Effector CD4-positive, alpha-beta T cell (primary cell): Measurements from ENCODE around the gene RBBP8NL.
"Not testable (repeated sequence)": the region's sequence is repeated elsewhere in the genome, so short reads cannot be mapped to it uniquely, and the experiment has no call there.

ENCODE experiments used
- DNase-seq: peaks from one replicate; pipeline ENCODE4 v3.0.0-alpha.2; 2020

RBBP8NL gene

GRCh38 chr20:62390317-62391164 lies 36.8 kb downstream of the RBBP8NL start:
- DNase-seq, result no peak

GRCh38 chr20:62389601-62390087 lies 37.7 kb downstream of the RBBP8NL start:
- DNase-seq, result no peak

DNA sequence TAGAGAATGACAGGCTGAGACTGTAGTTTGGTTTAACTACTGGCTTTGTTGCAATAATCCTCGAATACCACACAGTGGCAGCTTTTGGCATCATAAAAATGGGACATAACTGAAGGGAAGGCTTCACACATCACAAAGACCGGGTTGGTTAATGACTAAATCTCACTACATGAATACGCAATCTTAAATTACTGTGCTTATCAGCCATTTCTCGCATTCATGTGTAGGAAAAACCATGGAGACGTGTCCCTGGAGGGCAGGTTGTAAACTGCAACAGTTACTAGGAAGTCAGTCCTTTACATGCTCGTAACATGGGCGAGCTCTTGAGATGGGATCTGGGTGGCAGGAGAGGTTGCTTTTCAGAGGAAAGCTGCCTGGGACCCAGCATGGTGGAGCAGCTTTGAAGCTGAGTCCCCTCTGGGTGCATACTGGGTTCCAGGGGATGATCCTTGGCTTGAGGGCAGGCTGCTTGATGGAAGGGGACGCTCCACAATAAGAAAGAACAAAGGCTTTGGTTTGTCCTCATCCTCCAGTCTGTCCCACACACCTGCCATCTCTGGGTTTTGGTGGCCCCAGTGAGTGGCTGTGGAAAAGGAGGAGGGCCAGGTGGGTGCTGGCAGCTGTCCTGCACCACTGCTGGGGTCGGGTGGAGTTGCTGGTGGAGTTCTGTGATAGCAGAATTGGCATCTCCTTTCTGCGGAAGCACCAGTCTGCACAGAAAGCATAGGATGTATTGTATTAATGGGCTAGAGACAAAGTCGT lies 38.3 kb downstream of the RBBP8NL start:
- no peak for DNase-seq

DNA sequence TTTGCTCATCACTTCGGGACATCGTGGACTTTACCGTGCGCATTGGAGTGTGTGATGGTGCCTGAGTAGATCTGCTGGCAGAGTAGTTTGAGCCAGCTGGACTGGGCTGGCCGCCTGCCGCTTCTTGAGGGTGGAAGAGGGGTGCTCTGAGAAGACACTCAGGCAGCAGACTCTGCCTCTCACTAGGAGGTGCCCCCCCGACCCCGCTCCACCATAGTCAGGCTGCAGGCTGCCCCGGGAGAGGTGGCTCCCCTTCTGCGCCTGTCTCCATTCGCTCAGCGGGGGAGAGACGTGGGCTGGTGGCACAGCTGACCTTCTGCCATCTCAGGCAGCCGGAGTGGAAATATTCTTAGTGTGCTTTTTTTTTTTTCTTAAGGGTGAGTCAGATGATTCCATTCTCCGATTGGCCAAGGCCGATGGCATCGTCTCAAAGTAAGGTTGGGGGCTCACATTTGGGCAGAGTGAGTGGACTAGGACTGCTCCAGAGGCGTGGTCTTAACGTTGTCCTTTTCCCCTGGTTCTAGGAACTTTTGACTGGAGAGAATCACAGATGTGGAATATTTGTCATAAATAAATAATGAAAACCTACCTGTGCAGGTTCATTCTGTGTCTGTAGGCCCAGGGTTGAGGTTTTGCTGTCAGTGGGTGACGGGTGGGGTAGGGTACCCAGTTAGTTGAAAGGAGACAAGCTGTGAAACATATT lies 39.3 kb downstream of the RBBP8NL start:
- no peak for DNase-seq

GRCh38 chr20:62387219-62387913 lies 40.0 kb downstream of the RBBP8NL start:
- DNase-seq, result no peak

GRCh38 chr20:62386383-62387218 lies 40.7 kb downstream of the RBBP8NL start, which contains the start of gene RPS21:
Gene RPS21 (plus strand): TSS chr20:62387103. CDS start chr20:62387339, 236 bp downstream.
- DNase-seq, result peak; percentile 91

DNA sequence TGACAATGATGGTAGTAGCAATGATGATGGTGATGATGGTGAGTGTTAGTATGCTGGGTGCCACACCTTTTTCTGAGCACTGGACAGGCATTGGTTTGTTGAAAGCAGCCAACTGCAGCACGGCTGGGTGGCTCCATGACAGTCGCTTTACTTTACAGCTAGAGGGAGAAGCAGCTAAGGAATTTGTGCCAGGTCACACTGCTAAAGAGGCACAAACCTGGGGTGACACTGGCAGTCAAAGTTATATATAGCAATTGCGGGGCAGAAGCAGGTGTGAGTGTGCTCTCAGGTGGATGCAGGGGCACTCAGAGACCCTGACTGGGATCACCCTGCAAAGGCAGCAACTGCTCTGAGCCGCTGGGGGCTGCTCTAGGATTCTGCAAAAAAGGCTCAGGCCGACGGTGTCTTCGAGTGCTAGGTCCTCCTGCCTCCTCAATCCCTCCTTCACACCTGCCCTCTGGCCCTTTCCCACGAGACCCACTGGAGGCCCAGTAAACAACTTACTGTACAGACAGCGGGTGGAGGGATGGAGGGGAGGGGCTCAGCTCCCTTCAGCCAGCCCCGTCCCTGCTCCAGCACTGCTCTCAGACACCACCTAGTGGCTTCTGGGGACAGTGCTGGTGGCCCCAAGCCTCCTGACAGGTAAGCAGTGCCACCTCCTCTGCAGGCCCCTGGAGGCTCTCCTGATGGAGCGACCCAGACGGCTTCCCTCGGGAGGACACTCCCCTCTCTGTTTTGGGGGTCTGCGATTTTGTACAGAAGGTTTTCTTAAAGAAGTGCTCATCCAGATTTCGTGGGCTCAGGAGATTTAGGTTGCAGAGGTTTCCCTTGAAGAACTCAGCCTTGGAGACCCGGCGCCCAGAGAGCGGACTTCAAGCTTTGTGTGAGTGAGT lies 44.8 kb downstream of the RBBP8NL start:
- DNase-seq, result peak; percentile 73

DNA sequence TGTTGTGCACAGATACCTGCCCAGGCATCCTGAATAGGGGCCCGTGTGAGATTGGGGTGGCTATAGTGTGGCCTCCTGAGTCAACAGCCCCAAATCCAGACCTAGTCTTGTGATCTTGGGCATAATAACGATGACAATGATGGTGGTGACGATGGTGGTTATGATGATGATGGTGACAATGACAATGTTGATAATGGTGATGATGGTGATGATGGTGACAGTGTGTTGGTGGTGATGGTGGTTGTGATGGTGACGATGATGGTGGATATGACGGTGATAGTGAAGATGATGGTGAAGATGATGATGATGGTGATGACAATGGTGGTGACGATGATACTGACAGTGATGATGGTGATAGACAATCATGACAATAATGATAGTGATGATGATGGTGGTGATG lies 45.5 kb downstream of the RBBP8NL start:
- no peak for DNase-seq

GRCh38 chr20:62381202-62381797 lies 46.0 kb downstream of the RBBP8NL start:
- DNase-seq, result no peak

GRCh38 chr20:62378215-62378614 lies 49.1 kb downstream of the RBBP8NL start:
- no peak for DNase-seq

DNA sequence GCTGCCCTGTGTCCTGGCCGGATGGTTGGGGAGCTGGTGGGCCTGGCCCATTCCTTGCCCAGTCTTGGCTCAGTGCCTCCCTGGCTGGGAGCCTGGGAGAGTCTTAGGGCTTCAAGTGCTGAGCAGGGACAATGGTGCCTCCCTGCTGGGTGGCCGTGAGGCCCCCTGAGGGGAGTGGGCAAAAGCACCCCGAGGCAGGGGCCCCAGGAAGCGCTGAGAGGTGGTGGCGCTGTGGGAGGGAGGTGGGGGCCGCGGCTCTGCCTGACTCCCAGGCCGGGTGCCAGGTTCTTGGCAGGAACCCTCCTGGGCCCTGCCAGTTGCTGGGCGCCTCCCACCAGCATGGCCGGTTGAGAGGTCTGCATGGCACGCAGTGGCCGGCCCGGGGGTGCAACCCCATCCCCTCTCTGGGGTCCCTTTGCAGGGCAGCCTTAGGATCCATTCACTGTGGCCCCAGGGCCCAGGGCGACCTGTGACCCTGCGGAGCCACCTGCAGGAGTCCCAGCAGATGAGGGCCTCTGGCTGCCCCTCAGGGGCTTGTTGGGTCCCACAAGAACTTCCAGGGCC lies 49.6 kb downstream of the RBBP8NL start:
- DNase-seq, result no peak

- no peak for DNase-seq
Observed at GRCh38 chr20:62377064-62377461, 50.3 kb downstream of the RBBP8NL start.

GRCh38 chr20:62376112-62377063 lies 51.0 kb downstream of the RBBP8NL start:
- DNase-seq, result no peak

- DNase-seq, result no peak
Observed at GRCh38 chr20:62374331-62375152, 52.8 kb downstream of the RBBP8NL start.

DNA sequence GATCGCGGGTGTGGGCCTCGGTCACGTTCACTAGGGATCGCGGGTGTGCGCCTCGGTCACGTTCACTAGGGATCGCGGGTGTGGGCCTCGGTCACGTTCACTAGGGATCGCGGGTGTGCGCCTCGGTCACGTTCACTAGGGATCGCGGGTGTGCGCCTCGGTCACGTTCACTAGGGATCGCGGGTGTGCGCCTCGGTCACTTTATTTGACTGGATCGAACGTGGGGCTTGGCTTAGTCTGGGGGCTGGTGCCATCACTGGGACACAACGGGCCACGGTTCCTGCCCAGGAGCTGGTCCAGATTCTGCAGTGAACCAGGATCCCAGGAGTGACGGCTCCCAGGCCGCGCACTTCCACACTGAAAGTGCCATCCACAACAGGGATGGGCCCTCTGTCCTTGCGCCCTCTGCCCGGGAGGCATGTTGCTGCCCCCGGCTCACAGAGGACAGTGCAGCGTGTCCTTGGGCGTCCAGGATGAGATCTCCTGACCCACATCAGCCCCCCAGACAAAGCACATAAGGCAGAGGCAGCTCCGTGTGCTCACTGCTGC lies 53.6 kb downstream of the RBBP8NL start:
- DNase-seq, result not testable (repeated sequence)

- no peak for DNase-seq
Observed at GRCh38 chr20:62372042-62372993, 55.0 kb downstream of the RBBP8NL start.
